EL (cell line): ENCODE results near the gene SLC24A4.

Source experiments
- DNase-seq: peaks from one replicate; pipeline ENCODE4 v3.0.0-alpha.2; 2016

Gene SLC24A4

DNA sequence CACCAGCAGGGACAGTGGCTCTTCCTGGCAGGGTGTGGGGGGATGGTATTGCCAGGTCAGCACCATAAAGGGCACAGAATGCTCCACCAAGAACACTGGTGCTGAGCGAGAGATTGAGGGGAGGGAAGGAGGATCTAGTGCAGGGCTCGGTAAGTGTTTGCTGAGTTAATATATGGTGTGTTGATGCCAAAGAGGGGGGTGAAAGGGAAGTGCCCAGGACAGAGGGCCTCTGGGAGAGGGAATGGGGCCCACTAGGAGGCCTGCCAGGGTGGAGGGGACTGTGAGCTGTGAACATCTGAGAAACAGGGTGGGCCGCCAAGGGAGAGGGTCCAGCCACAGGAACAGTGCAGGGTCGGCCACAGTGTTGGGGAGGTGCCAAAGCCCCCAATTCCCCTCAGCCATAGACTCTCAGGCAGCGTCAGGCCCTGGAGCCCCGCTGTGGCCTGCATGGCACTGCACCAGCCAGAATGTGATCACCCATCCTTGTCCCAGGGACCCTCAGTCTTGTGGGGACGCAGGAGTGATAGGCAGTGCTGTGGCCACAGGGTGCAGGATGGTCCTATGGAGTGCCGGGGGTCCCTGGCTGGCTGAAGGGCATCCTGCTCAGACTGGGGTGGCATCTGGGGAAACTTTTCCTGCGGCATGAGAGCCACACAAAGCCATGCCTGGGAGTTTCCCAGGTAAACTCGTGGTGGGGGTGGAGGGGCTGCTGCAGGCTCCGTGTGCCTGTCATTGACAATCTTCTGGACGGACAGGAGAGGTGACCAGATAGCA is 202.5 kb downstream of the SLC24A4 start:
- DNase-seq, result no peak

DNA sequence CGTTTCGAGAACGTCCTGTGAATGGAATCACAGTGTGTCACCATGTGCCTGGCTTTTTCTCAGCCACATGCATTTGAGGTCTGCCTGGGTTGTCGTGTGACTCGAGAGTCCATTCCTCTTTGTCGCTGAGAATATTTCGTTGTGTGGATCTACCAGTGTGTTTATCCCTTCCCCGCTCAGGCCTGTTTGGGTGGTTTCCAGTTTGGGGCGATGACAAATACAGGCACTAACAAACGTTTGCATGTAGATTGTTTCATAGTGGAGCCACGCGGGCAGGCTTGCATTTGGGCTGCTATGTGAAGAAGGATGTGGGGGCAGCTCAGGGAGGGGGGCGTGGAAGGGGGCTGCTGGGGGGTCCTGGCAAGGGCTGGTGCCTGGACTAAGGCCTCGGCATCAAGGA is 204.8 kb downstream of the SLC24A4 start:
- DNase-seq, result no peak

DNA sequence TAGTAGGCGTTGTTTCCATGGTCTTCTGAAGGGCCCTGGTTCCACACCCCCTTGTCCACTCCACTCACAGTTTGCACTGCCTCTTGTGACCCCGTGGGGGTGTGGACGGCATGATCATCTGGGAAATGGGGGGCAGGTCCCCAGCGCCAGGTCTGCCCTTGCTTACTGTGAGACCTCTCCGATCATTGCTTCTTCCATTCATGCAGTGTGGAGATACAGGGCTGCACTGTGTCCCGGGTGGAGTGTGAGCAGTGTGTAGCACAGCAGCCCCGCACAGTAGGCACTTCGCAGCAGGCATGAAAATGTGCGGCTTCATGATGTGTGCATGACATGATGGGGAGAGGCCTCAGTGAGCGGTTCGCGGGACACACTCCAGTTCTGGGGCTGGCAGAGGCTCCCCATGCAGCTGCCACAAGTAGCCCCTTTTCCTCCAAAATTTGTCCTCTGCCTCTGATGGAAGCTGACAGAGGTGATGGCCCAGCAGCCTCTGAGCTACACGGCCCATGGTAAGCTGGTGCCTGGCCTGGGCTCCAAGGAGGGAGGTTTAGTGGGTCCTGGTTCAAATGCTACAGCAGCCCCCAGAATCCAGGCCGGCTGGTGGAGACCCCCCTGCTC is 205.6 kb downstream of the SLC24A4 start:
- no peak for DNase-seq

DNA sequence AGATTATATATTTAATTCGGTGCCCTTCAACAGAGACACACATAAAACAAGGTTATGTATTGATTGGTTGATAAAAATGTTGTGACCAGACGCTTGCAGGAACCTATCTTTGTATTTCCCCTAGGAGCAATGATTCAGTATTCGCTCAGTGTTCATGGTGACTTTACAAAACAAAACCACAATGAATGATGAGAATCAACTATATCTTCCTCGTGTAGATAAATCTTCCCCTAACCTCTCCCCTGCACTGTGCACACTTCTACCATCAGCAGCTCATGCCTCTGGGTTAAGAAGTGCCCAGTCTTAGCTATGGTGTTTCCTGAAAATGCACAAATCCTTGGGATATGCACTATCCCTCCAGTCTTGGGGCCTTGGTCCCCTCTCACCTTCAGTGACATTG is 206.9 kb downstream of the SLC24A4 start:
- no peak for DNase-seq

DNA sequence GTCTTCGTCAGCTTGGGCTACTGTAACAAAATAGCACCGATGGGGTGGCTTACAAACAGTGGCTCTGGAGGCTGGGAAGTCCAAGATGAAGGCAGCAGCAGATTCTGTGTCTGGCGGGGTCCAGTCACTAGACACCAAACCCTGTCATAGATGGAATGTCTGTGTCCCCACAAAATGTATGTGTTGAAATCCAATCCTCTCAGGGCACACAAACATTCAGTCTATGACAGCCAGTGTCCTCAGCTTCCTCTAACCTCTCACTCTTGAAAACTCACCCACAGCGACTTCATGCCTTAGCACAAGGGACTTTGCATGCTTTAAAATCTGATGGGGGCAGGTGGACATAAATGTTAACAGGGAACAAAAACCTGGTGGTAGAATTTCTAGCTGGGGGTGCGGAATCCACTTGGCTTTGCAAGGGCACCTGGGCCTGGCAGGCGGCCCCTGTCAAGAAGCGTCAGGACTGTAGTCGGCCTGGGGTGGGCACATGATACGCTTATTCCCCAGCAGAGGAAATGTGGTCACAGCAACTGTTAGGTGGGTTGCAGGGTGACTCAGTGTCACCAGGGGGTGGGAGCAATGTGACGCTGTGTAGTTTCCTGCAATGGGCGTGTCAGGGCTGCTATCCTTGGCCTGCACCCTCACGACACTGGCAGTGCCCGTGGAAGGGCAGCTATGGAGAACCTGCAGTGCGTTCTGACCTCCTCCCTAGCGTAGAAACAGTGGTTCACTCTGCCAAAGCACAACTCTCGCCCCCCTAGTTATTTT is 208.3 kb downstream of the SLC24A4 start:
- no peak for DNase-seq

DNA sequence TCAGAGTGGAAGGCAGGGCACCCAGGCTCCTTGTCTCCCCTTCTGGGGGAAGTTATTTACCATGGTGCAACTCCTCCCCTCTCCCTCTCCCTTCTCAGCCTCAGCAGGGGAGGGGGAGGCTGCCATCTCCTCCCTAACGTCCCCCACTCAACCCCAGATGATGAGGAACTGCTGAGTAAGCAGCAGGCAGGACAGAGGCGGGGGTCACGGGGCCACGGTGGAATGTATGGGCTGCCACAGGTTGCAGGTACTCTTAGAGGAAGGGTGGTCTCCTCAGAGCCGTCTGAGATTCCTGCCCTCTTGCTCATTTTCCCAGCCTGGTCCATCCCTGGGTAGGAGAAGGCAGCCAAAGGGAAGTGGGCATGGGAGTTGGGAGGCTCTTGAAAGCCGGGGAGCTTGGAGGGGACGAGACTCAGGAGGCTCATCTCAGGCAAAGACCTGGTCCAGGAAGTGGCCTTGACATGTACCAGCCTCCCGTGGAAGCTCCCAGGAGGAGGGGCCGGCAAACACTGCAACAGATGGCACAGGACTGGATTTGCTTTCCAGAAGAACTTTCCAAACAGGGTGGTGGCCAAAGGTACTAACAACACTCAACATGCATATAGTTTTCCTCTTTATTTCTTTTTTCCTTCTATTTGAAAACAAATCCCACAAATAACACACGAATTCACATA is 209.7 kb downstream of the SLC24A4 start:
- DNase-seq, result no peak

DNA sequence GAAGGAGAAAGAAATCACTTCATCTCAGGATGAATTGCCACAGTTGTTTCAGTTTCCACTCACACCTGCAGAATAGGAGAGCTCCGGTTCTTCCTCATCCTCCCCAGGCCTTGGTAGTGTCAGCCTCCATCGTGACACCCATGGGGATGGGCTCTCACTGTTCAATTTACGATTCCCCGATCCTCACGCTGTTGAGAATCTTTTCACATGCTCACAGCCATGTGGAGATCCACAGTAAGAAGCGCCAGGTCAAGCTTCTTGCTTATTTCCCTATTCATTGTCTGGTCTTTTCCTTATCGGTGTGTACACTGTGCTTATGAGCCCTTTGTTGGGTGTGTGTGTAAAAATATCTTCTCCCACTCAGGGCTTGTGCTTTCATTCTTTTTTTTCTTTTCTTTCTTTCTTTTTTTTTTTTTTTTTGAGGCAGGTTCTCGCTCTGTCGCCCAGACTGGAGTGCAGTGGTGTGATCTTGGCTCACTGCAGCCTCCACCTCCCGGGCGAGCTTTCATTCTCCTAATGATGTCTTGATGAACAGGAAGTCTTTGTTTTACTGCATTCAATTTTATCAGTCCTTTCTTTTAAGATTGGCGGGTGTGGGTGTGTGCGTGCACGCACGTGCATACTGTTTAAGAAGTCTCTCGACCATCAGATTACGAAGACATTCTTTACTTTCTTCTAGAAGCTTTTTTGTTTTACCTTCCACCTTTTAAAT is 212.1 kb downstream of the SLC24A4 start:
- DNase-seq, result no peak

DNA sequence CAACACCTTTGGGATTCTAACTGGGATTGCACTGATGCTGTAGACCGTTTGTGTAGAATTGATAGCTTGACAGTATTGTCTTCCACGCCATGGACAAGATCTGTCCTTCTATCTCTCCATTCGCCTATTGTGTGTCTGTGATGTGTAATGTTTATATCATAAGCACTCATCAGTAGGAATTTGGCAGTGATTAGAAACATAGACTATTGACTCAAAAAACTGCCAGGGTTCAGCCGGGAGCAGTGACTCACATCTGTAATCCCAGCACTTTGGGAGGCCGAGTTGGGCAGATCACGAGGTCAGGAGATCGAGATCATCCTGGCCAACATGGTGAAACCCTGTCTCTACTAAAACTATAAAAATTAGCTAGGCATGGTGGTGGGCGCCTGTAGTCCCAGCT is 213.3 kb downstream of the SLC24A4 start:
- peak; percentile 80 for DNase-seq

DNA sequence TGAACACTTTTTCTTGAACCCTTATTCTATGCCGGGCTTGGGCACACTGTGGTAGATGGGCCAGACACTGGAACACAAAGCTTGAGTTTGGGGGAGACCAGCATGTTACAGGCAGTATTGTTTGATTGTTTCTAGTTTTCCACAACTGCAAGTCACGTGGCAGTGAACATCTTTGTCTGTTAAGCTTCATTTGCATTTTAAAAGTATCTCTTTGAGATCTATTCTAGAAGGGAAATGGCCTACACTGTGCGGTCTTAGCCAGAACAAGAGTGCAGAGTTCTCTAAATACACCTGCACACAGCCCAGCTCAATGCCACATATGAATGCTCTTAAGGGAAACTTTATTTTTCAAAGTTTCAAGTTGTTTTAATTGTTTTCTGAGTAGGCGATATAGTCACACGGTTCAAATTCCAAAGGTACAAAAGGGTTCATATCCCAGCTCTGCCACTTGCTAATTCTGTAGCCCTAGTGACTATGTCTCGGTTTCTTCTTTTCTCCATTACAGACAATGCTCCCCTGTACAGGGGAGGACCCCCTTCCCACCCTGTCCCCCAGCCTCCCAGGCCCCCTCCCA is 215.5 kb downstream of the SLC24A4 start:
- no peak for DNase-seq

DNA sequence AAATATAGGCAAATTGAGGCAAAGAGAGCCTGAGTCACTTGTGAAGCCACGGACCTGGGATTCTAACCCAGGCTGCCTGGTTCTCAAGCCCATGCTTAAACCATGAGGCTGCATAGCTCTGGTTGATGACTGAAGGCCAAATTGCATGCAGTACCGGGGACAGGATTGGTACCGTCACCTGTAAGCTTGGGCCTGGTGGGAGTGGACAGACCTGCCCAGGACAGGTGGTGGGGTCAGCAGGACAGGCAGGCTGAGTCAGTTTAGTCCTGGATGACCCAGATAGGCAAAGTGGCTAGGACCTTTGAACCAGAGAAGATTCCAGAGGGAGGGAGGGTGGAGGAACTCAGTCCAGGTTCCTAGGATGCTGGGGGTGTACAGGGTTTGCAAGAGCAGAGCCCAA is 216.5 kb downstream of the SLC24A4 start:
- no peak for DNase-seq

DNA sequence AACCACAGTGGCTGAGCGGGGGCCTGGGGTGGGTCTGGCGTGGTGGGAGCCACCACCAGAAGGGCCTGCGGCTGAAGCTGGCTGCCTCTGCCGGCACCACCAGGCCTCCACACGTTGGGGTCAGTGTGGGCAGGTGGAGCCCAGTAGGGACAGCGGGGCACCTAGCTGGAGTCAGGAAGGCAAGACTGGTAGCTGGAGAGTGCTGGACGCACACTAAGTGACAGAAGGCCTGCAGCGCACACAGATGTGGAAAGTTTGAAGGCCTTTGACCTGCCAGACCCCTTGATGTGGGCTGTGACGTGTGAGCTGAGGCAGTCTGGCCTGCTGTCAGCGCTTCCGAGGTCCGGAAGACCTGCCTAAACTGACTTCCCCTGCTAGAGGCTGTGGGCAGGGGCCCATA is 216.9 kb downstream of the SLC24A4 start:
- no peak for DNase-seq

DNA sequence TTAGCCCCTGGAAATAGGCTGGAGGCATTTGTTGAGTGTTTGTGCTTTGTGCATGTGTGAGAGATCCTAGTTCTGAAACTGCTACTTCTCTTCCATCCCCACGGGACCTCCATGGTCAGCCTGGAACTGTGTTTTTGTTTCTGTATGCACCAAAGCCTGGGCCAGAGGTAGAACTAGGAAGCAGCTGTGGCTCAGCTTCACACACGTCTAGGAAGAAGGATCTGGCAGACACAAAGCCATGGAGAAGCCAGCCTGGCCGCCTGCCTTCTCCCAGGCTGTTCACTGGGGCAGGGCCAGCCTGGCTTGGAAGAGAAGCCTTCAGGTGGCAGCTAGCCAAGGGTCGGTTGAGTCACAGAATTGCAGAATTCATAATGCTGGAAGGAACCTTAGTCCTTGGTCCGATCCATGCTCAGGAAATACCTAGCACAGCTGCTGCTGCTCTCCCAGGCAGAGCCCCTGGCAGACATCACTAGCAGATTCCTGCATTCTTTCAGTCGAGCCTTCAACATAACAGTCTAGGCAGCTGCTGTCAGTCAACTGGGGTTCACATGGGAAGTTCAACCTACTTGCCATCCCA is 217.6 kb downstream of the SLC24A4 start:
- DNase-seq, result peak; percentile 99

DNA sequence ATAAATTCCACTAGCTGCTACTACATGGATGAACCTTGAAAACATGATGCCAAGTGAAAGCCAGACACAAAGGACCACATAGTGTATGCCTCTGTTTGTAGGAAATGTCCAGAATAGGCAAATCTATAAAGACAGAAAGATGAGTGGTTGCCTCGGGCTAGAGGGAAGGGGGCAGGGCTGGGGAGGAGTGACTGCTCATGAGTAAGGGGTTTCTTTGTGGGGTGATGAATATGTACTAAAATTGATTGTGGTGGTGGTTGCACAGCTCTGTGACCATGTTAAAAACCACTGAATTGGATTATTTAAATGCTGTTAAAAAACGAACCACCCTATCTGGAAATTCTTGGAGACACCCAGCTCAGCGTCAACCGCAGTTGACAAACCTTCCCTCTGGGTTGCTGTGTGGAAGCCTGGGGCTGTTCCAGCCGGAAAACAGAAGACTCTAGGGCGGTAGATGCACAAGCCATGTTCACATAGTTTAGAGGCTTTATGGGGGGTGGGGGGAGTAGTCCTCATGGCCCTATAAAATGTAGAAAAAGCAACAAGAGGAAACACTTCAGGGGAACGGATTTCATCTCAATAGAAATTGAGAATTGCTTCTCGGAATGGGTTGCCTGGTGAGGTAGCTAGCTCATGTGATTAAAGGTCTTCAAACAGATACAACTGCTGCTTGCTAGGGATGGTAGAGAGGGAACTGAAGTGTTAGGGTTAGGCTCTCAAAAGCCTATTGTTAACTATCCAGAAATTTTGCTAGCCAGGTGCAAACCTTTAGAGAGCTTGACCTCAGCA is 220.0 kb downstream of the SLC24A4 start:
- DNase-seq, result no peak

DNA sequence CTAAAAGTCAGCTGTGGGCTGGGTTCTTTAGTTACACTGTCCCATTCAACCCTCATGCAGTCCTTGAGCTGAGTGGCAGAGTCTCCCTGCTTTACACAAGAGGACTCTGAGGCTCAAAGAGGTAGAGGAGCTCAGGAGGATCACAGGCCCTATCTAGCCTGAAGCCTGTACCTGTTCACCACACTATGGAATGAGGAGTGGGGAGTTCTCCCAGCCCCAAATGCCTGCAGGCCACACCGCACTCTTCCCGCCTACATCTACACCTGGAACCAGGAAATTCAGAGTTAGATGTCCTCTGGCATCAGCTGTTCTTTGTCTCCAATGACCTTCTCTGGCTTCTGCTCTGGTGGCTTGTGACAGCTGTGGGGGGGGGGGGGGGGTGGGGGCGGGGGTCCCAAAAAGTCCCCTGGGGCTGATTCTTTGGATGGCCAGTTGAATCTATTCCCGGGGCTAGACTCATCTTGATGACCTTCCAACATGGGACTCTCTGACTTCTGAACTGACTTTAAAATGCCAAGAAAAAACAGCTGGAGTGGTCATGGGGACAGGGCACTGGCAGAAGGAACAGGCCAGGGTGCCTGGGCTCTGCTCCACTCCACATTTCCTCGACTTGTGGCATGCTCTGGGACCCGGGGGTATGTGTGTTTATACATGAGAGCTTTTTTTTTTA is 221.2 kb downstream of the SLC24A4 start:
- no peak for DNase-seq

DNA sequence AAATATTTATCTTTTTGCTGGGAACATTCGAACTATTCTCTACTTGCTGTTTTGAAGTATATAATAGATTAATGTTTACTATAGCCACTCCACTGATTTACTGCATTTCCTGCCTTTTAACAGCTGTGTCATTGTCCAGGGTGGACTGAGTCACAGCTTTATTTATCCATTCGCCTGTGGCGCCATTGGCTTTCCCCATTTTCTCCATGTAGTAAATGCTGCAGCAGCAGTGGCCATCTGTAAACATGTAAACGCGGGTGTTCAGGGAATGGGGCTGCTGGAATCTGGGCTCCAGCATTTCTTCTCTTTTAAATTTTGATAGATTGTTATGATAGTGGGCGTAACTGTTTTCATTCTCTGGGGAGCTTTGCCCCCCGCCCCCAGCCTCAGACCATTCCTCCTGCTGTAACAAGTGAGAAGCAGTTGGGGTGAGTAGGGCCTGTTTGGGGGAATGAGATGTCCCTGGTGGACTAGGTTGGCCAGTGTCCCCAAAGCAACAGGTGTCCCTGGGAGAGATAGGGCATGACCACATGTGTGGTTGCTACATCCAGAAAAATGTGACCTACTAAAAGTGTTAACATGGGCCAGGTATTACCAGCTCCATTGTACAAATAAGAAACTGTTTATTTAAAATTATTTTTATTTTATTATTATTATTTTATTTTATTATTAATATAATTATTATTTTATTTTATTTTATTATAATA is 223.5 kb downstream of the SLC24A4 start:
- peak; percentile 51 for DNase-seq

DNA sequence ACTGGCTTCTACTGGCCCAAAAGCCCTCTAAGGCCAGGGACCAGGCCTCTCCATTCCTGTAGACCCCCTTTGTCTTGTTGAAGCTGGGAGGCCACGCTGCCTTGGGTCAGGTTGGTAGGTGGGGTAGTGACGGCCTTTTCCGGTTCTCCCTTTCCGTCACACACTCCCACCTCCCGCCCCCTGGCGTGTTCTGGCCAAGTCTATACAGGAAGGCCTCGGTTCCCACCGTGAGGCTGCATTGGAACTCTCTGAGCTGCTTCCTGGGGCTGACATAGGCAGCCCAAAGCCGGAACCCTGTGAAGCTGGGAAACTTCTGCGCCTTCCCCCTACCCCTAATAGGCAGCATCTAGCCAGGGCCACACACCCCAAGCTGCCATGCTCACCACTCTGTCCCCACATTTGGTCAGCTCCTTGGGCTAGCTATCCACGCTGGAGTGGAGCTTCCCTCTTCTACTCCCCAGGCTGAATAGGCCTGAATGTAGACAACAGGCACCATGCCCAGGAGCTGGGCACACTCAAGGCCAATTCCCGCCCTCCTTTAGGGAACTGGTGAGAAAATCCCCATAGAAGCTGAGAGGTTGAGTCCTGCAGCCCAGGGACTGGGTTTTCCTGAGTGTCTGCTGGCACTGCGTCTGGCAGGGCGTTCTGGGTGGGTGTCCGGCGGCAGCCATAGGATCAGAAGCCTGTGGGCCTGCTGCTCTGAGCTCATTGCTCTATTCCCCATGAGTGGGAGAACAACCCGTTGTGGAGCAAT is 226.3 kb downstream of the SLC24A4 start:
- DNase-seq, result no peak

DNA sequence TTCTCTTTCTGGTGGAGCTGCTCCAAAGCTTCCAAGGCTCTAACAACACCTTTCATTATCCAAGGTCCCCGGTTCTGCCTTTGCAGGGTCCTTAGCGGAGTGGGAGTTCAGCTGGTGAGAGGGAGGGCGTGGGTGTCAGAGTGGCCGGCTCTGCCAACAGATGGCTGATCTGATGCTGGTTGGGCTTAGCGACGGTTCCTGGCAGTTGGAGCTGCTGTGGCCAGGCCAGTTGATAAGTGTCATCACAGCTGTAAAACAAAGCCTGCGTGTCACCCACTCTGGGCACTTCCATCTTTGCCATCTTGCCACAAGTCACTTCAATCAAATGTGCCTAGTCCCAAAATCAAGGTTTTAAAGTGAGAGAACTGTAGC is 226.9 kb downstream of the SLC24A4 start:
- DNase-seq, result no peak
